Inflammatory macrophage treated with lipopolysaccharide for 1 hour (primary cell): Measurements from ENCODE around the gene PCK2.

Experiments used
- DNase-seq, 2 donors: peaks; one replicate each; pipeline ENCODE4 v3.0.0-alpha.2; 2020 to 2022

PCK2 gene

GRCh38 chr14:24141097-24141880 is 47.2 kb downstream of the PCK2 start, which contains the start of gene EMC9:
Gene EMC9, minus strand, starts transcription at chr14:24141591. Its CDS starts 287 bp downstream, at chr14:24141304.
- DNase-seq, result peak; percentile 100

GRCh38 chr14:24143511-24143910 is 49.4 kb downstream of the PCK2 start:
- DNase-seq, result peak in 1 of 2 donors; percentile 35

- no peak for DNase-seq
Observed at GRCh38 chr14:24144451-24144850, 50.3 kb downstream of the PCK2 start.

GRCh38 chr14:24145219-24145618 is 51.1 kb downstream of the PCK2 start:
- no peak for DNase-seq

- peak; percentile 62 to 87 for DNase-seq
Observed at GRCh38 chr14:24145690-24146452, 51.8 kb downstream of the PCK2 start.

- DNase-seq, result peak; percentile 88 to 96
Observed at GRCh38 chr14:24146453-24146977, 52.4 kb downstream of the PCK2 start, which contains the start of gene PSME2. Gene PSME2, minus strand, starts transcription at chr14:24146610. Its CDS starts 29 bp downstream, at chr14:24146581.

- DNase-seq, result peak; percentile 98
Observed at GRCh38 chr14:24146978-24147760, 53.1 kb downstream of the PCK2 start, which contains the start of gene RNF31. Gene RNF31, plus strand, starts transcription at chr14:24147498. Its CDS starts 201 bp downstream, at chr14:24147699.

GRCh38 chr14:24147761-24148428 is 53.8 kb downstream of the PCK2 start:
- DNase-seq, result no peak

- DNase-seq, result no peak
Observed at GRCh38 chr14:24149302-24149969, 55.3 kb downstream of the PCK2 start.

GRCh38 chr14:24150061-24150460 is 56.0 kb downstream of the PCK2 start:
- no peak for DNase-seq

GRCh38 chr14:24150567-24150966 is 56.5 kb downstream of the PCK2 start:
- DNase-seq, result no peak

- DNase-seq, result no peak
Observed at GRCh38 chr14:24150993-24151392, 56.9 kb downstream of the PCK2 start.

GRCh38 chr14:24151404-24152080 is 57.4 kb downstream of the PCK2 start:
- no peak for DNase-seq
